Kidney epithelial cell (primary cell): ENCODE data around the gene SCAMP4. TPM values are rescaled to one million over a fixed set of nuclear protein-coding genes. Genes with fewer than 3 reads are reported as not detected.

Experiments used
- DNase-seq: peaks from one replicate; pipeline ENCODE4 v3.0.0-alpha.2; 2010; ENCODE audit warnings: low read depth
- H3K27me3 ChIP-seq: 2 replicates; pipeline ENCODE4 v1.6.0; 2011; ENCODE audit warnings: low read length; ENCODE audit not compliant: control insufficient read depth, insufficient read depth
- H3K36me3 ChIP-seq: 2 replicates; pipeline ENCODE4 v1.5.1; 2011; ENCODE audit warnings: low read length; ENCODE audit not compliant: control insufficient read depth, insufficient read depth
- H3K4me3 ChIP-seq: 2 replicates; pipeline ENCODE4 v1.5.1; 2011; ENCODE audit warnings: low read depth, mild to moderate bottlenecking, control low read depth, low read length
- CTCF ChIP-seq: IDR thresholded peaks from 2 replicates; pipeline ENCODE4 v1.5.1; 2011; ENCODE audit warnings: mild to moderate bottlenecking, moderate library complexity, low read length, control low read depth, inconsistent platforms; ENCODE audit not compliant: insufficient read depth, poor library complexity, severe bottlenecking
- total RNA-seq: library from RNA; depleted of rRNA; stranded (reverse); fragments of >200 nt; gene quantifications from 2 replicates; pipeline ENCODE4 v1.2.3, GENCODE V29; 2015

The SCAMP4 gene
- total RNA-seq, 1 donor from 2014 or later: 178 TPM

- no peak for TF ChIP-seq CTCF
- H3K36me3 ChIP-seq: no peaks in the 10 kb centered on the region
- no peak for DNase-seq
- no peaks in the 10 kb centered on the region for H3K27me3 ChIP-seq
- H3K4me3 ChIP-seq: no peak overlapping the region
These were observed 5.0 kb downstream of the SCAMP4 start for GRCh38 chr19:1910177-1910576.

GRCh38 chr19:1911098-1911497 lies 5.9 kb downstream of the SCAMP4 start:
- H3K27me3 ChIP-seq: no peaks in the 10 kb centered on the region
- no peak for TF ChIP-seq CTCF
- no peak overlapping the region for H3K4me3 ChIP-seq
- no peaks in the 10 kb centered on the region for H3K36me3 ChIP-seq
- DNase-seq: no peak

DNA sequence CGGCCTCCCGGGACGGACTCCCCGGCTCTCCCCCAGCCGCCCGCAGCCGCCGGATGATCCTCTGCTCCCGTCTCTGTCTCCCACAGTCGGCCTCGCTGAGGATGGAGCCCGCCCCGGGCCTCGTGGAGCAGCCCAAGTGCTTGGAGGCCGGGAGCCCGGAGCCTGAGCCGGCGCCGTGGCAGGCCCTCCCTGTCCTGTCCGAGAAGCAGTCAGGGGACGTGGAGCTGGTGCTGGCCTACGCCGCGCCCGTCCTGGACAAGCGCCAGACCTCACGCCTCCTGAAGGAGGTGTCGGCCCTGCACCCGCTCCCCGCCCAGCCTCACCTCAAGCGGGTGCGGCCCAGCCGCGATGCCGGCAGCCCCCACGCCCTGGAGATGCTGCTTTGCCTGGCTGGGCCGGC lies 6.8 kb downstream of the SCAMP4 start:
- H3K36me3 ChIP-seq: no peaks in the 10 kb centered on the region
- H3K4me3 ChIP-seq: no peak overlapping the region
- no peak for TF ChIP-seq CTCF
- H3K27me3 ChIP-seq: no peaks in the 10 kb centered on the region
- no peak for DNase-seq

- DNase-seq: no peak
- TF ChIP-seq CTCF: no peak
- no peak overlapping the region for H3K4me3 ChIP-seq
- no peaks in the 10 kb centered on the region for H3K36me3 ChIP-seq
- no peaks in the 10 kb centered on the region for H3K27me3 ChIP-seq
These were observed 7.7 kb downstream of the SCAMP4 start for GRCh38 chr19:1912760-1913505.

GRCh38 chr19:1913781-1914577 lies 8.8 kb downstream of the SCAMP4 start:
- no peak for TF ChIP-seq CTCF
- Histone ChIP-seq H3K36me3 (no peaks in the 10 kb centered on the region), H3K27me3 (no peaks in the 10 kb centered on the region), H3K4me3 (no peak overlapping the region)
- no peak for DNase-seq
